Mucosa of gallbladder (tissue), 1 donor: Measurements from ENCODE around the gene PRSS35. TPM values are rescaled to one million over a fixed set of nuclear protein-coding genes. Genes with fewer than 3 reads are reported as not detected.
A peak's percentile ranks its signal among the peaks of the same experiment; 100 is the strongest.
"Not testable (repeated sequence)": the region's sequence is repeated elsewhere in the genome, so short reads cannot be mapped to it uniquely, and the experiment has no call there.

Experiments used
- DNase-seq: peaks from one replicate; pipeline ENCODE4 v3.0.0-alpha.2; 2020; ENCODE audit warnings: low spot score
- total RNA-seq: library from RNA; stranded (reverse); gene quantifications from one replicate; pipeline ENCODE4 v1.2.1, GENCODE V29; 2021
- donor health status: DM: no; HTN: no; CAD: no.

PRSS35 gene
- total RNA-seq, 1 donor from 2014 or later, result 2.8 TPM

GRCh38 chr6:83517500-83517899, 5.2 kb downstream of the PRSS35 start:
- no peak for DNase-seq

GRCh38 chr6:83518816-83519480, 6.6 kb downstream of the PRSS35 start:
- DNase-seq, result no peak

- DNase-seq, result peak; percentile 37
Observed at GRCh38 chr6:83536034-83536646, 23.8 kb downstream of the PRSS35 start.

- no peak for DNase-seq
Observed at GRCh38 chr6:83536647-83537589, 24.6 kb downstream of the PRSS35 start.

DNA sequence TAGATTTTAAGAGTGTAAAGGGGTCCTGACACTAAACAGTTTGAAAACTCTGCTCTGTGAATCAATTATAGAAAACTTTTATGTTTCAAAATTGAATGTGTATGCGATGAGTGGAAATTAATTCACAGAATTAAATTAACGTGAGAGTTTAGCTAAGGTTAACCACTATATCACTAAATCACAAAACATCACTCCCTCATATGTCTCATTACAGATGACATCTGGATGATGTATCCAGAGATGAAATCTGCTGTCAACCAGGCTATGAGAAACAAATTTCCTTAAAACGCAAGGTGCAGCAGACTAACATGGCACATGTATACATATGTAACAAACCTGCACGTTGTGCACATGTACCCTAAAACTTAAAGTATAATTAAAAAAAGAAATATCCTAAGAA, 27.3 kb downstream of the PRSS35 start:
- DNase-seq, result no peak

DNA sequence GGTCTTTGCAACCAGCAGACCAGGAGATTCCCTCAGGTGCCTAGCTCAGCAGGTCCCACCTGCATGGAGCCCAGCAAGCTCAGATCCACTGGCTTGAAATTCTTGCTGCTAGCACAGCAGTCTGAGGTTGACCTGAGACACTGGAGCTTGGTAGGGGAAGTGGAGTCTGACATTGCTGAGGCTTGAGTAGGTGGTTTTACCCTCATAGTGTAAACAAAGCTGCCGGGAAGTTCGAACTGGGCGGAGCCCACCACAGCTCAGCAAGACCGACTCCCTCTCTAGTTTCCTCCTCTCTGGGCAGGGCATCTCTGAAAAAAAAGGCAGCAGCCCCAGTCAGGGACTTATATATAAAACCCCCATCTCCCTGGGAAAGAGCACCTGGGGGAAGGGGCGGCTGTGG, 34.3 kb downstream of the PRSS35 start:
- DNase-seq, result no peak

DNA sequence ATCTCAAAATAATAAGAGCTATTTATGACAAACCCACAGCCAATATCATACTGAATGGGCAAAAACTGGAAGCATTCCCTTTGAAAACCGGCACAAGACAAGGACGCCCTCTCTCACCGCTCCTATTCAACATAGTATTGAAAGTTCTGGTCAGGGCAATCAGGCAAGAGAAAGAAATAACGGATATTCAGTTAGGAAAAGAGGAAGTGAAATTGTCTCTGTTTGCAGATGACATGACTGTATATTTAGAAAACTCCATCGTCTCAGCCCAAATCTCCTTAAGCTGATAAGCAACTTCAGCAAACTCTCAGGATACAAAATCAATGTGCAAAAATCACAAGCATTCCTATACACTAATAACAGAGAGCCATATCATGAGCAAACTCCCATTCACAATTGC, 38.1 kb downstream of the PRSS35 start:
- not testable (repeated sequence) for DNase-seq

DNA sequence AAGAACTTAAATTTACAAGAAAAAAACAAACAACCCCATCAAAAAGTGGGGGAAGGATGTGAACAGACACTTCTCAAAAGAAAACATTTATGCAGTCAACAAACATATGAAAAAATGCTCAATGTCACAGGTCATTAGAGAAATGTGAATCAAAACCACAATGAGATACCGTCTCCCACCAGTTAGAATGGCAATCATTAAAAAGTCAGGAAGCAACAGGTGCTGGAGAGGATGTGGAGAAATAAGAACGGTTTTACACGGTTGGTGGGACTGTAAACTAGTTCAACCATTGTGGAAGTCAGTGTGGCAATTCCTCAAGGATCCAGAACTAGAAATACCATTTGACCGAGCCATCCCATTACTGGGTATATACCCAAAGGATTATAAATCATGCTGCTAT, 39.4 kb downstream of the PRSS35 start:
- not testable (repeated sequence) for DNase-seq

DNA sequence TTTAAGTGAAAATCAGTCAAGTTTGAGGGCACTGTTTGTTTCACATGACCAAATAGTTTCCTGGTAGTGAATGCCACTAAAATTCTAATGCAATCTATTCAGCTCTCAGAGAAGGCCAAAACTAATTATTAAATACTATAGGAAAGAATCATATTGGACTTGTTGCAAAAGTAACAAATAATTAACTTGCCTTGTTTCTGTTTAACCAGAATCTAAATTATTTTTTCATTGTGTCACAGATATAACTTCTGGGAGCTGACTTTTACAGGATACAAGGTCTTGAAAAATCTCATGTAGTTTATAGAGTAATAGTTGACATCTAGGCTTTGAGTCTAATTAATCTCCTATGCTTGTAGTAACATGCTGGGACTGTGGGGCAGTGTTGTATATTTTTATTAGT, 44.5 kb downstream of the PRSS35 start:
- no peak for DNase-seq

GRCh38 chr6:83558975-83559374, 46.6 kb downstream of the PRSS35 start:
- DNase-seq, result no peak

GRCh38 chr6:83571663-83572185, 59.4 kb downstream of the PRSS35 start:
- not testable (repeated sequence) for DNase-seq

DNA sequence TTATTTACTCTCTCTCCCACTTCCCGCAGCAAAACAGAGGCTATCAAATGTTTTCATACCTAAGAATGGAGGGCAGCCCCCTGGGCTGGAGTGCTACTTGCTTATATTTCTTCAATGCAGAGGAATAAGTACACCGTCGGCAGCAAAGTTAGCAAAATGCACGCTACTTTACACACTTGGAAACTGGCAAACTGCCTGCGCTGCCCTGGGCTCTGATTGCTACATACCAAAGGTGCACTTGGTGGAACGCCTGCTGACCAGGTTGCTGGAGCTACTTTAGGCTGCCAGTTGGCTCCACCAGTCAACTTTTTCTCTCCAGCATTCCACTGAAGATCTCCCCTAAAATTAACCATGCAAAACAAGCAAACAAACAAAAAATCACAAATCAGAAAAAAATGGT, 62.4 kb downstream of the PRSS35 start:
- DNase-seq, result no peak

Other genes starting within 250 kb of the PRSS35 start
- 30.2 TPM for gene ME1, start 81.5 kb upstream of the PRSS35 start, total RNA-seq
- gene SNAP91, start 196.6 kb downstream of the PRSS35 start, total RNA-seq, result 2.5 TPM